Lower lobe of right lung (tissue), 2 donors: Measurements from ENCODE around the gene KCNAB2. TPM values are rescaled to one million over a fixed set of nuclear protein-coding genes. Genes with fewer than 3 reads are reported as not detected.

Experiments used
- ATAC-seq, 2 donors: fragments of 200-7000 bp; cut with Tn5 transposase; one replicate each; pipeline ENCODE4 v1.9.1; 2020 to 2022; ENCODE audit warnings: mild to moderate bottlenecking in 2 of 2, moderate library complexity in 2 of 2
- DNase-seq: peaks from one replicate; pipeline ENCODE4 v3.0.0-alpha.2; 2020
- H3K27ac ChIP-seq: fragments of 200-600 bp; one replicate; pipeline ENCODE4 v1.8.0; 2022
- H3K27me3 ChIP-seq: fragments of 200-600 bp; one replicate; pipeline ENCODE4 v1.8.0; 2022; ENCODE audit warnings: low read depth
- H3K36me3 ChIP-seq: fragments of 200-600 bp; one replicate; pipeline ENCODE4 v1.8.0; 2022; ENCODE audit warnings: mild to moderate bottlenecking
- H3K4me1 ChIP-seq: fragments of 200-600 bp; one replicate; pipeline ENCODE4 v1.8.0; 2022
- H3K4me3 ChIP-seq: fragments of 200-600 bp; one replicate; pipeline ENCODE4 v1.8.0; 2022; ENCODE audit warnings: mild to moderate bottlenecking
- H3K9me3 ChIP-seq: fragments of 200-600 bp; one replicate; pipeline ENCODE4 v1.8.0; 2022
- intact Hi-C: fragments of 100-400 bp; cut with DNase I; formaldehyde crosslinking; loops from one replicate; pipeline ENCODE4 v1.11.0; 2022
- total RNA-seq: library from RNA; stranded (reverse); fragmentation: NEBNext Ultra II Directional; extraction: Animal tissue kit (Norgen Biotek cat#: 25700); gene quantifications from one replicate; pipeline ENCODE4 v1.2.1, GENCODE V29; 2021
- TF ChIP-seq, protein P1 (sequence below): fragments of 200-600 bp; IDR thresholded peaks from one replicate; pipeline ENCODE4 v1.8.0; 2022; ENCODE audit warnings: antibody characterized with exemption, mild to moderate bottlenecking
- donor health status: DM: no; HTN: yes; CAD: no; lungs with severe emphysema.

The KCNAB2 gene
- total RNA-seq, 1 donor from 2014 or later: 119 TPM

DNA sequence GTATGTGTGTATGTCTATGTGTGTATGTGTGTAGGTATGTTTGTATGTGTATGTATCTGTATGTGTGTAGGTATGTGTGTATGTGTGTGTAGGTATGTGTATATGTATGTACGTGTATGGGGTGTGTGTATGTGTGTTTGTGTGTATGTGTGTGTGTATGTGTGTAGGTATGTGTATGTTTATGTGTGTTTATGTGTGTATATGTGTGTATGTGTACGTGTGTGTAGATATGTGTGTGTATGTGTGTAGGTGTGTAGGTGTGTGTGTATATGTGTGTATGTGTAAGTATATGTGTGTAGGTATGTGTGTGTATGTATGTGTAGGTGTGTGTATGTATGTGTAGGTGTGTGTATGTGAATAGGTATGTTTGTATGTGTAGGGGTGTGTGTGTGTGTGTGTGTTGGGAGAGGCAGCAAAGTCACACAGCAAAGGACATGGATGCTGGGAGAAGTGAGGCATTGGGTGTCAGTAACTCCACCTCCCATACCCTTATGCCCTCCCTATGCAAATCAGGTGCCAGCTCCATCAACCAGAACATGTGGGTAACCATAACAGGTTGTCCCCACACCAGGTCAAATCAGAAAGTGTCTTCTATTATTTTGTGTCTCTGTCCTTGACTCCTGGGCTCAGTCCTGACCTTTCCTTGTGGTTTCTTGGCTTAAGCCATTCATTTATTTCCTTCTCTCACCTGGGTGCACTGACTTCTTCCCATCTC is 15.0 kb upstream of the KCNAB2 start:
- peaks cover 12% of the 10 kb centered on the region for H3K4me1 ChIP-seq
- H3K9me3 ChIP-seq: no peaks in the 10 kb centered on the region
- ATAC-seq (no peak), DNase-seq (no peak)
- no peak overlapping the region for H3K27ac ChIP-seq
- H3K36me3 ChIP-seq: no peaks in the 10 kb centered on the region
- intact Hi-C loops: no loop called here
- no peaks in the 10 kb centered on the region for H3K27me3 ChIP-seq
- H3K4me3 ChIP-seq: no peak overlapping the region
- TF ChIP-seq, protein P1, sequence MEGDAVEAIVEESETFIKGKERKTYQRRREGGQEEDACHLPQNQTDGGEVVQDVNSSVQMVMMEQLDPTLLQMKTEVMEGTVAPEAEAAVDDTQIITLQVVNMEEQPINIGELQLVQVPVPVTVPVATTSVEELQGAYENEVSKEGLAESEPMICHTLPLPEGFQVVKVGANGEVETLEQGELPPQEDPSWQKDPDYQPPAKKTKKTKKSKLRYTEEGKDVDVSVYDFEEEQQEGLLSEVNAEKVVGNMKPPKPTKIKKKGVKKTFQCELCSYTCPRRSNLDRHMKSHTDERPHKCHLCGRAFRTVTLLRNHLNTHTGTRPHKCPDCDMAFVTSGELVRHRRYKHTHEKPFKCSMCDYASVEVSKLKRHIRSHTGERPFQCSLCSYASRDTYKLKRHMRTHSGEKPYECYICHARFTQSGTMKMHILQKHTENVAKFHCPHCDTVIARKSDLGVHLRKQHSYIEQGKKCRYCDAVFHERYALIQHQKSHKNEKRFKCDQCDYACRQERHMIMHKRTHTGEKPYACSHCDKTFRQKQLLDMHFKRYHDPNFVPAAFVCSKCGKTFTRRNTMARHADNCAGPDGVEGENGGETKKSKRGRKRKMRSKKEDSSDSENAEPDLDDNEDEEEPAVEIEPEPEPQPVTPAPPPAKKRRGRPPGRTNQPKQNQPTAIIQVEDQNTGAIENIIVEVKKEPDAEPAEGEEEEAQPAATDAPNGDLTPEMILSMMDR: no peak

DNA sequence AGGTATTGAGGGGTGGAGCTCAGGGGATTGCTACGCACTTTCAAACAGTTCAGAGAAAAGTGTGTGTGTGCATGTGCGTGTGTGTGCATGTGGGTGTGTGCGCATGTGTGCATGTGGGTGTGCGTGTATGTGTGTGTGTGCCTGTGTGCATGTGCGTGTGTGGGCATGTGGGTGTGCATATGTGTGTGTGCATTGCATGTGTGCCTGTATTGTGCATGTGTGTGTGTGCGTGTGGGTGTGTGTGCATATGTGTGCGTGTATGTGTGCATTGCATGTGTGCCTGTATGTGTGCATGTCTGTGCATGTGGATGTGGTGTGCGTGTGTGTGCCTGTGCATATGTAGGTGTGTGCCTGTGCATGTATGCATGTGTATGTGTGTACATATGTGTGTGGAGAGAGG is 12.6 kb upstream of the KCNAB2 start:
- ATAC-seq: no peak
- Histone ChIP-seq H3K4me3 (no peak overlapping the region), H3K4me1 (peaks cover 8% of the 10 kb centered on the region), H3K27me3 (no peaks in the 10 kb centered on the region), H3K27ac (no peak overlapping the region), H3K9me3 (no peaks in the 10 kb centered on the region), H3K36me3 (no peaks in the 10 kb centered on the region)
- intact Hi-C loops: no loop called here
- no peak for DNase-seq
- TF ChIP-seq, protein P1: no peak

DNA sequence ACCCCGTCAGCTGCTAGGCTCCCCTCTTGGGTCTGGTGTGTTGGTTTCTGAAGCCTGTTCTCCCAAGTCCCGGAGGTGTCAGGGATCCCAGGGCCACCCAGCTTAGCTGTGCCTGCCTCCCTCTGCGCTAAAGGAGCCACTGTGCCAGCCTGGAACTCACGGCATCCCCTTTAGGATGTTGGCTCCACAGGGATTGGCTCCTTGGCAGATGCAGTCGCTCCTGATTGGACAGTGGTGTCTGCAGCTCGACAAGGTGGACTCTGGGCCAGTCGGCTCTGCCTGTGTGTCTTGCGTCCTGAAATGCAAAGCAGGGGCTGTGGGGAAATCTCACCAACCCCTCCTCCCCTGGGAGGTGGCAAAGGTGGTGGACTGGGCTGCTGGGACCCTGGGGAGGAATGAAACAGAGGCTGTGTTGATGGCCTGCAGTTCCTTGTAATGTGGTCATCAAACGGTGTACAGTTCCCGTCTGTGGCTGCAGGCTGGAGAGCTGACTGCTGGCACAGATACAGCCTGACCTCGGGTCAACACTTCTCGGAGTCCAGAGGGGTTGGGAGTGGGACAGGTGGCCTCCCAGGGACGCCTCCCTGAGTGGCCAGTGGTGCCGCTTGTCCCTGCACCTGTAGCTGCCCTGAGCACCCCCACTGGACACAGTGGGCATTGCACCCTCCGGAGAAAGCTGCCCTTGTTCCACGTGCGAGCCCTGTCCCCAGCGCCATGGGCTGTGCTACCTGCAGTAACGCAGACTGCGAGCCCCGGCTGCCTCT is 11.5 kb upstream of the KCNAB2 start:
- Histone ChIP-seq H3K27ac (no peak overlapping the region), H3K9me3 (no peaks in the 10 kb centered on the region), H3K36me3 (no peaks in the 10 kb centered on the region), H3K27me3 (no peaks in the 10 kb centered on the region), H3K4me3 (no peak overlapping the region), H3K4me1 (peaks cover 6% of the 10 kb centered on the region)
- DNase-seq (peak; percentile 61), ATAC-seq (peak; percentile 69 to 73)
- TF ChIP-seq, protein P1: peak; percentile 67
- intact Hi-C loops: no loop called here

DNA sequence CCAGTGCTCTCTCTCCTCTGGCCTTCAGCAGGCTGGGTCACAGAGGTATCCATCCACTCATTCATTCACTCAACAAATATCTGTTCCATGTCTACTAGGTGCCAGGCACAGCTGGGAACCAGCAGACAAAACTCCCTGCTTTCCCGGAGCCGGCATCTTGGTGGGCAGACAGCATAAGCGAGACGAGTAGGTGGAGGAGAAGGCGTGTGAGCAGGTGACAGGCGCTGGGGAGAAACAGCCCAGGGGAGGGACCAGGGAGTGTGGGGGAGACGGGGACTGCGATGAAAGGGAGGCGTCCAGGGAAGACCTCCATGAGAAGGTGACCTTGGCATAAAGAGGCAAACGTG is 11.0 kb upstream of the KCNAB2 start:
- no peaks in the 10 kb centered on the region for H3K9me3 ChIP-seq
- no peak for ATAC-seq
- TF ChIP-seq, protein P1: no peak
- H3K36me3 ChIP-seq: no peaks in the 10 kb centered on the region
- H3K27ac ChIP-seq: no peak overlapping the region
- H3K27me3 ChIP-seq: no peaks in the 10 kb centered on the region
- intact Hi-C loops: no loop called here
- H3K4me3 ChIP-seq: no peak overlapping the region
- peaks cover under 1% of the 10 kb centered on the region for H3K4me1 ChIP-seq
- DNase-seq: no peak

DNA sequence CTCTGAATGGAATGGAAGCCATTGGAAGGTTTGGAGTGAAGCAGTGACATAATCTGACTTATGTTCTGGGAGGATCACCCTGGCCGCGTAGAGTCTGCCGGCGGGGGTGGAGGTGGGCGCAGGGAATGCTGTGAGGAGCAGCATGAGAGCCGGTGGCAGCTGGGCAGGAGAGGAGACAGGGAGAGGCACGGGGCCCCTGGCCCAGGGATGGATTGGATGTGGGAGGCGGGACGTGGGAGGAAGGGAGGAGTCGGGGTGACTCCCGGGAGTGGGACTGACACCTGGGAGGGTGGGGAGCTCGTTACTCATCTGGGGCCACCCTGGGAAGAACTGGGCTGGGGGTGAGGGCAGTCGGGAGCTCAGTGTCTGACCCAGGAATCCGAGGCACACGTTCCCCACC is 10.4 kb upstream of the KCNAB2 start:
- intact Hi-C loops: no loop called here
- Histone ChIP-seq H3K9me3 (no peaks in the 10 kb centered on the region), H3K27ac (no peak overlapping the region), H3K4me3 (no peak overlapping the region), H3K36me3 (no peaks in the 10 kb centered on the region), H3K4me1 (no peaks in the 10 kb centered on the region), H3K27me3 (no peaks in the 10 kb centered on the region)
- TF ChIP-seq, protein P1: no peak
- DNase-seq (no peak), ATAC-seq (no peak)
